Inflammatory macrophage (primary cell): ENCODE measurements around the gene PMVK.

Experiments used
- DNase-seq, 2 donors: peaks; one replicate each; pipeline ENCODE4 v3.0.0-alpha.2; 2020 to 2022

The PMVK gene

GRCh38 chr1:154966111-154966510 lies 29.6 kb upstream of the PMVK start:
- no peak for DNase-seq

DNA sequence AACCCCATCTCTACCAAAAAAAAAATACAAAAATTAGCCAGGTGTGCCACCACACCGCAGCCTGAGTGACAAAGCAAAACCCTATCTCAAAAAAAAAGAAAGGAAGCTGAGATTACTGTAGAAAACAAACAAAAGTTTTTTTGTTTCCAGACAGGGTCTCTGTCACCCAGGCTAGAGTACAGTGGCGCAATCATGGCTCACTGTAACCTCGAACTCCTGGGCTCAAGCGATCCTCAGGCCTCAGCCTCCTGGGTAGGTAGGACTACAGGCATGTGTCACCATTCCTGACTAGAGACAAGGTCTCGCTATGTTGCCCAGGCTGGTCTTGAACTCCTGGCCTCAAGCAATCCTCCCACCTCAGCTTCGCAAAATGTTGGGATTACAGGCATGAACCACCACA lies 27.8 kb upstream of the PMVK start:
- DNase-seq, result no peak

GRCh38 chr1:154963643-154964042 lies 27.1 kb upstream of the PMVK start:
- no peak for DNase-seq

DNA sequence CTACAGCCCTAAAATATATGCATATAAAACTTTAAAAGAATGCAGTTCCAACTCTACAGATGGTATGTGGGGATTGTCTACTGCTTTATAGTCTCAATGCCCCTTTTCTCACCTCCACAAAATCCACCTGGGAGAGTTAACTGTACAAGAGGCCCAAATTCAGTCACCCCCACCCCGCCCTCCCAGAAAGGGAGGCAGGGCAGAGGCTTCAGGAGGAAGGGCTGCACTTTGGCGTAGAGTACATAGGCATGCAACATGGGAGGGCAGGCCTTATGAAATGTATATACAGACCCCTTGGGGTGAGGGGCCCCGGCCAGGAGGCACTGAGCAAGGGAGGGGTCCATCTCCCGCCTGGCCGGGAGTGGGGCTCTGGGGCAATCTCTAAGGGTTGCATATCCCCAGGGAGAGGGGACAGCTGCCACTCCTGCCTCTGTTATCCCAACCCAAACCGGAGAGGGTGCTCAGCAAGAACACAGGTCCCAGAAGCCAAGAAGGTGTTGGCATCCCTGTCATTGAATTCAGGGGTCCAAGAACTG lies 26.3 kb upstream of the PMVK start:
- no peak for DNase-seq

GRCh38 chr1:154962156-154962749 lies 25.7 kb upstream of the PMVK start:
- no peak for DNase-seq

DNA sequence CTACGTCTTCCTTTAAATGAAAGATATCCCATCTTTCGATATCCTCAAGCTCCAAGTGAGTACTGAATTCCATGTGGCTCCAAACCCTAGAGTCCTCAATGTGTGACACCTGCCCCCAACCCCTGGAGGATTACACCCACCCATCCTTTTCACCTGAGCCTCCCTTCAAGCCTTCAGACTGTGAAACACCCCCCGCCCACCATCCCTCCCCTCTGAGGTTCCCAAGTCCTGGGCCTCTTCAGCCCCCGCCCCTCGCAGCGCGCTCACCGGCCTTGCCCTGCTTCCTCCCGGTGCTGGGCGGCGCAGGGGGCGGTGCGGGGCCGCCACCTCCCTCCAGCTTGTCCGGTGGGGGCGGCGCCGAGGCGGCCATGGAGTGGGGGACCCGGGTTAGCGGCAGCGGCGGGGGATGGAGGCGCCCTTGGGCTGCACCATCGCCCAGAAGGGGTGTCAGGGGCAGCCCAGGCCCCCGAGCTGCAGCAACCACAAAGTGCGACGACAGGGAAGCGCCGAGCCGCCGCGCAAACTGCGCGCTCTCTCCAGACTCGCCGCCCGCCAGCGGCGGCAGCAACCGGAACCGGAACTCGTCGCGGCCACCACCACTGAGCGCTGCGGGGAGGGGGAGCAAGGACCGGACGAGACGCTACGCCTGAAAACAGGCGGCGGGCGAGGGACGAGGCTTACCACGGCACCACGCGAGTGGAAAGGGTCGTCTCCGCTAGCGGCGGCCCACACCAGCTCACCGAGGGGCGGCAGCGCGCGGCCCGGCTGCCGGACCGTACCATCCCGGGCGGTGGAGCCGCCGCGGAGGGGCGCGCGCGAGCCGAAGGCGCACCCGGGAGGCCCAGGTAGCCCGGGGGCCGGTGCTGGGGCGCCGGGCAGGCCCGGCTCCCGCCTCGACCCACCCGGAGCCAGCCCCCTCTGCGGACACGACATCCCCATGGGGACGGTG lies 25.0 kb upstream of the PMVK start, which contains the start of gene PYGO2:
Gene PYGO2, minus strand, starts transcription at position 576 of the 949 bp plus-strand sequence. Its CDS starts 206 bp downstream, at position 370.
- peak; percentile 61 to 73 for DNase-seq

DNA sequence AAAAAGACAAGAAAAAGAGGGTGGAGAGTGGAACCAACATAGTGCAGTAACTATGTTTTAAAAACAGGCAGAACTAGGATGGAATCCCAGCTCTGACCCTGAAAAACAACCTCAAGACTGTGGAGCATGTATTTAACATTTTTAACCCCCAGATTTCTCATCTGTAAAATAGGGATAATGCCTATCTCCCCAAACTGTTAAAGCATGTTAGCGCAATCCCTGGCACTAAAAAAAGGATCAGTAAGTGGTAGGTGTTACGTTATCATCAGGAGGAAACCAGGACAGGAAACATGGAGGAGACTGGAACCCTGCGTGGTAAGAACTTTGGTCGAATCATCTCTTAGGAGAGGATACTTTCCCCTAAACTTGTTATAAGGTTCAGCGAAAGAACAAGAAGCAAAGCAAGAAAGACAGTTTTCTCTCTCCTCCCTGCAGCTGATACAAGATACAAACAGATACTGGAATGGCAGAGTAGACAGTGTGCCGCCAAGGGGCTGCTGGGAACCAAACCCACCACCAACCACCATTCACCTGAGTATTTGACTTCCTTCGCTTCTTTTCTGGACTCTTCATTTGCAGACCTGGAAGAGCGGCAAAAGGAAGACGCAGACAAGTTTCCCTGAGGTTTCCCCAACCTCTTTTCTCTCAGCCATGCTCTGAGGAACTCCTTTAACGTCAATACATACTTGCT lies 24.1 kb upstream of the PMVK start:
- no peak for DNase-seq

DNA sequence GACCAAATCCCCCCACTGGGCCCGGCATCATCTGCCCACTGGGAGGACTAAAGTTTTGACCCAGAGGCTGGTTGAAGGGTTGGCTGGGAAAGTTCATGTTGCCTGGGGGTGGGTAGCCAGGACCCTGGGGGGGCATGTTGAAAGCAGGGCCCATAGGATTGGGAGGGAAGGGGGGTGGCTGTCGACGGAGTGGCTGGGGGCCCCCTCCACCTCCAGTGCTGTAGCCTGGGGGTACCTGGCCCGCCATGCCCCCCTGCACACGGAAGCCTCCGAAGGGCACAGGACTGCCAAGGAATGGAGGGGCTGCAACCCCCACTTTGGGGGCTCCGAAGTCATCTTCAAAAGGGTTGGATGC lies 22.9 kb upstream of the PMVK start:
- DNase-seq, result no peak

- DNase-seq, result no peak
Observed at GRCh38 chr1:154958681-154959425, 22.3 kb upstream of the PMVK start.

DNA sequence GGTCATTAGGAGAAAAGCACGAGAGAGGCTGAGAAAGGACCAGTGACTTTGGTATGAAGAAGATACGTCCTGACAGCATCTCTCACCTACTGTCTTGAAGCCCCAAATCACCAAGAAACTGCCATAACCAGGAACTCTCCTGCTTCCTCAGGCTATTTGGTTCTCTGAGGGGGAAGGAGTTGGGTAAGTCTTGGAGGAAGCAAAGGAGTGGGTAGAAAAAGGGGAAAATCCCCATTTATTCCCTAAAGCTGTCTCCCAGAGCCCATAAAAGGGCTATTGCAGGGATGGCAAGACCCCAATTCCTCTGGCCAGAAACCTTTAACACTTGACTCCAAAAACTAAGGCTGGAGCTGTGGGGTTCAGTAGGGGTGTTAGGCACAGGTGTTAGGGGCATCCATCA lies 21.5 kb upstream of the PMVK start:
- DNase-seq, result no peak

- no peak for DNase-seq
Observed at GRCh38 chr1:154957091-154957657, 20.7 kb upstream of the PMVK start.

DNA sequence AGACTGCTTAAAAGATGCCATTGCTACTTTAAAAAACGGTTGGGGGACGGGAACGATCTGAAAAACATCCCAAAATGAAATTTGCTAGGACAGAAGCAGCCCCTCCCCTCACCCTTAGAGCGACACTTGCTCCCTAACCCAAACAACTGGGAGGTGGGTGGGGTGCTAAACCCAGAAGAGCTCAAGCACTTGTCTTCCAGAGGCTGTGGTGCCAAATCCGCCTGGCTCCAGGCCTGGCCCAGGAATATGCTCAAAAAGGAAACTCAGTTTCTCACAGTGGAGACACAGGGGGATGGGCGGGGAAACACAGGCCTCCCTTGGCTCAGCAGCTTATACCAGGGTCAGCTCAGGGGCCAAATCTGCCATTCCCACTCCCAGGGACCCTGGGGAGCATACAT lies 20.0 kb upstream of the PMVK start:
- DNase-seq, result no peak

DNA sequence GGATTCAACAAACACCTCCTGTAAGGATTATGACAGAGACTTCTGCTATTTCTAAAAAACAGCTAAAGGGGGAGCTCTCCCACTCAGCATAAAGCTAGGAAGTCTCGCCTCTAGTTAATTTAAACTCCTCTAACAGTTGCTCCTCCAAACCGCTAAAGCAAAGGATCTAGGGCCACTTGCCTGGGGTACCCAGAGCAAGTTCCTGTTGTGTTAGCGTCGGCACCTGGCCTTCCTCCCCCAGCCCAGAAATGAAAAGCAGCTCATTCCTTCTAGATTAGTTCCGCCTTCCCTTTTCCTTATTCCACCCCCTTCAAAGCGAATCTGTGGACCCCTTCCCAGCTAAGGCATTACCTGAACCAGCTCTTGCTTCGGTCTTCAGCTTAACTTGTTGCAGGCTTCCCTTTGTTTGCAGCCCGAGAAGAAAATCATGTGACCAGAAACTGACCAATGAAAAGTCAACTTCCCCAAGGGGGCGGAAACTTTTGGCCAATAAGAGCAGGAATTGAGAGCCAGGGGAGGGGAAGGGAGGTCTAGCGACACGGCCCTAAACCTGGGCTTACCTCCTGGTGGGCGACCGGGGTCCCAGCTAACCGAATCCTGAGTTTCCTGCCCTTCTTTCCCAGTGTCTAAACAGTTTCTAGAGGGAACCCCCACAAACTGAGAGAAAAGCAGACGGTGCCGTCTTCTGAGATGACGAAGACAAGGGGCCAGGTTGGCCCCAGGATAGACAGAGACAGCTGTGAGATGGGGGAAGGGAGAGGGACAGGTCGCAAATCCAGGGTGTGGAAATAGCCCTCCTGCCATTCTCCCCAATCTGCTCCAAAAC lies 19.4 kb upstream of the PMVK start, which contains the start of gene PBXIP1:
Gene PBXIP1, minus strand, starts transcription at position 382 of the 826 bp plus-strand sequence. CDS start 2,378 bp downstream, outside the sequence.
- peak; percentile 87 to 91 for DNase-seq

GRCh38 chr1:154955039-154955717 lies 18.7 kb upstream of the PMVK start:
- no peak for DNase-seq

DNA sequence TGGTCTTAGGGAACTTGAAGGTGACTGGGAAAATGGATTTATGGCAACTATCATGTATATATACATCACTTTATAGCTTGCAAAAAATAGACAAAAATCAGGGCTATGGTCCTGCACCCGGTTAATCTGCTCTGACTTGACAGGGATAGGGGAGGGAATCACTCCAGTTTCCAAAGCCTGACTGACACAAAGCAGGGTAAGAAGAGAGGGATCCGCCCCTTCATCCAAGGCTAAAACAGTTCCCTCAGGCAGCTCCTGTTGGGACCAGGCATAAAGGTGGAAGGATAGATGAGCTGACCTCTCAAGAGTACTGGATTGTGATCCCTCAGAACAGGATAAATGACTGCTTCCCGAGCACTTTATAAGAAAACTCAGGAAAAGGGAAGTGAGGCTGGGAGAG lies 18.0 kb upstream of the PMVK start:
- DNase-seq, result no peak

DNA sequence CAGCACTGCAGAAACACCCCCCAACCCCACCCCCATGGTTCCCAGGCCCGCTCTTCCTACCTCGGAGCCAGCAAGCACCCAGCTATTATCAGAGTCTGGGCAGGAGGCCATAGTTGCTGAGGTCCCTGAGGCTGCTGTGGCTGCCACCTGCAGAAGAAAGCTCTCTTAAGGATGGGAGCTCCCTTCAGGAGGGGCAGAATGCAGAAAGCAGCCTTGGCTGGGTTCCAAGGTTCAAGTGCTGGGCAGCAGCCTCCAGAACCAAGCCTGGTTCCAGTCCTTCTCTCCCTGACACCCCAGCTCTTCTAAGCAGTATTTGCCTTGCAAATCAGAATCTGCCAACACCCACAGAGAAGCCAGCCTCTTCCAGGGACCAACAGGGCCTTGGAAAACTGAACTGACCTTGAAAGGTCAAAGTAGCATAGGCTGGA lies 17.1 kb upstream of the PMVK start:
- no peak for DNase-seq

- DNase-seq, result no peak
Observed at GRCh38 chr1:154952664-154953063, 16.1 kb upstream of the PMVK start.

DNA sequence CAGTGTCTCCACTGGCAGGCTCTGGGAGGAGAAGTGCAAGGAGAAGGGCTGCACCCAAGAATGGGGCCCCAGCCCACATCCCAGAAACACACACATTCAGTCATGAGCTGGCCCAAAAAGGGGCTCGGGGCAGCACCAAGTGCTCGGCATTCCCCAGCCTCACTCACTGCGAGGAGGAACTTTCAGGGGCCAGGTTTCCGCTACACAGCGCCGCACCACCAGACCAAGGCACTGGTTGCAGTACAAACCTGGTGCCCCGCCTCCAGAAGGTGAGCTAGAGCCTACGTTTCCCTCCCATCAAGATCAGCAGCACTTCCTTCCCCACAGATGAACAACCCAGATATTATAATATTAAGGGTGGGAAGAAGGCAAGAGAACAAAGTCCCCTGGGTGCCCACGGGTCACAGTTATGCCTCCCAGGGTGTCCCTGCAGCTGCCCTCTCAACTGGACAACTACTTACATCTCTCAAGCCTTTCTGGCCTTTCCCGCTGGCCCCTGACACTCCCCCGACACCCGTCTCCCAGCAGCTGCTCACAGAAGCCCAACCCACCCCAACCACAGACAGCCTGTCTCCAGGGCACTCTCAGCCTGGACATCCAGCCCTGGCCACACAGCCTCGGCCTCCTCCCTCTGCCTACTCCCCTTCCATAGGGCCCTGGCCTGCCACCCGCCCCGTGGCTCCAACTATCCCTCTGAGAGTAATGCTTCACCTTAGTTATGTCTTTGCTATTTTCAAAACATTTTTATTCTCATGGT lies 15.6 kb upstream of the PMVK start:
- DNase-seq, result no peak

DNA sequence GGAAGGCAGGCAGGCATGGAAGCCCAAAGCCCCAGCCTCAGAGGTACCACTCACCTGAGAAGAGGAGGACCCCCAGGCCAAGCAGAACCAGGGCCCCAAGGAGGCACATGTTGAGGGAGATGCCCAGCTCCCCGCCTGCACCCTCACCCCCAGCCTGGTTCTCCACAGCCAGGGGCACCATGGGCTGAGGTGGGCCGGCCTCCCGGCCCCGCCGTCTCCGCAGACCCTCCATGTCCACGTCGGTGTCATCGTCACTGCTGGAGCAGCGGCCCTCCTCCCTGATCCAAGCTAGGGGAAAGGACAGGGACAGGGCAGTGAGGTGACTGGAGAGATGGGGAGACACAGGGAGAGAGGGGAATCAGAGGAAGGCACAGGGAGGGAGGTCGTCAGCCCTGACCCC lies 11.6 kb upstream of the PMVK start:
- DNase-seq, result no peak
